ENCODE data around the gene USP17L25. TPM values are rescaled to one million over a fixed set of nuclear protein-coding genes. Genes with fewer than 3 reads are reported as not detected.
"Not testable (repeated sequence)": the region's sequence is repeated elsewhere in the genome, so short reads cannot be mapped to it uniquely, and the experiment has no call there.

USP17L25 gene, protein sequence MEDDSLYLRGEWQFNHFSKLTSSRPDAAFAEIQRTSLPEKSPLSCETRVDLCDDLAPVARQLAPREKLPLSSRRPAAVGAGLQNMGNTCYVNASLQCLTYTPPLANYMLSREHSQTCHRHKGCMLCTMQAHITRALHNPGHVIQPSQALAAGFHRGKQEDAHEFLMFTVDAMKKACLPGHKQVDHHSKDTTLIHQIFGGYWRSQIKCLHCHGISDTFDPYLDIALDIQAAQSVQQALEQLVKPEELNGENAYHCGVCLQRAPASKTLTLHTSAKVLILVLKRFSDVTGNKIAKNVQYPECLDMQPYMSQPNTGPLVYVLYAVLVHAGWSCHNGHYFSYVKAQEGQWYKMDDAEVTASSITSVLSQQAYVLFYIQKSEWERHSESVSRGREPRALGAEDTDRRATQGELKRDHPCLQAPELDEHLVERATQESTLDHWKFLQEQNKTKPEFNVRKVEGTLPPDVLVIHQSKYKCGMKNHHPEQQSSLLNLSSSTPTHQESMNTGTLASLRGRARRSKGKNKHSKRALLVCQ
- not detected for total RNA-seq
- not detected for polyA plus RNA-seq (2013, experiment 1 of 2)
- not detected for polyA plus RNA-seq (2013, experiment 2 of 2)
- long read RNA-seq, experiment 1: 0 reads
- long read RNA-seq, experiment 2: 0 reads
- long read RNA-seq, experiment 3: 0 reads
- long read RNA-seq, experiment 4: 0 reads

DNA sequence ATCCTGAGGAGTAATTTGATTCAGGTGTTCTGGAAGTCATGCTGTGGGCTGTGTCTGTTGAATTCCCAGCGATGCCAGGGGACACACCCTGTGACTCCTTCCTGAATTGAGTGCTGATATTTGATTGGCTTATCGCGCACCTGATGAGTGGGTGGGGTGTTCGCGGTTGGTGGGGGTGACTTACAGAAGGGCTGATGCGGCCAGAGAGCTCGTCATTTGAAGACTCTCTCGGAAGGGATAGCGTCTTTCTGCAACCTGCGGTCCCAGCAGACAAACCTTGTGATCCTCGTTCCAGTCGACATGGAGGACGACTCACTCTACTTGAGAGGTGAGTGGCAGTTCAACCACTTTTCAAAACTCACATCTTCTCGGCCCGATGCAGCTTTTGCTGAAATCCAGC, at the start of gene USP17L25:
USP17L25 (plus strand) TSS at position 301 of the 400 bp plus-strand sequence; CDS start at position 301, 0 bp downstream.
- not testable (repeated sequence) for H3K36me3 Mint-ChIP-seq (ENCODE audit: low read depth); H3K27ac ChIP-seq (ENCODE audit: low read depth, low read length); H3K9me3 ChIP-seq (ENCODE audit: control insufficient read depth, low read length); H3K4me1 ChIP-seq (ENCODE audit: control insufficient read depth, insufficient read depth, low read length); H3K4me1 Mint-ChIP-seq; H3K4me3 Mint-ChIP-seq; H3K9me3 Mint-ChIP-seq; DNase-seq; H3K9ac ChIP-seq (ENCODE audit: extremely low read depth, low read length, poor library complexity, severe bottlenecking); H3K27me3 ChIP-seq (ENCODE audit: control insufficient read depth, insufficient read depth, low read length, poor library complexity, severe bottlenecking); H3K27ac Mint-ChIP-seq; H3K4me3 ChIP-seq (ENCODE audit: low read length); H3K27me3 Mint-ChIP-seq (ENCODE audit: insufficient read depth); H3K36me3 ChIP-seq (ENCODE audit: control insufficient read depth, insufficient read depth, low read length)
- no CpG with 5 or more reads among the region's 15 CpGs for WGBS, 2 experiments (ENCODE audit: insufficient coverage in 1 of 2, insufficient read length in 1 of 2)

DNA sequence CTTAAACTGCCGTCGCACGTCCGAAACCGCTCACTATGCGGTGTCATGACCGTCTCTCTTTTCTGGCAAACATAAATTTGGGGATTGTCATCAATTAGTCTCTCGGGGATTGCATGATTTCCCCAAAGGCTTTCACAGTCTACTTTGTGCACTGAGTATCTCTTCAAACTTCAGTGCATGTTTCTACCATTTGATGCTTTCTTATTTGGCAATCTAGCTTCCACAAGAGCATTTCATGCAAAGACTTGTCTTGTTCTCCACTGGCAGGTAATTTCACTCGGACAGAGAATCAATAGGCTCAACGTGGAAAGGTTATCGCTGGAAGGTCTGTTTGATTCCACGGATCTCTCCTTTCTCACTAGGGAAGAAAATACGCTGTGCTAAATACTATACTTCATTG, 5.5 kb upstream of the USP17L25 start:
- H3K4me1 Mint-ChIP-seq; DNase-seq; H3K9me3 Mint-ChIP-seq; H3K4me1 ChIP-seq (ENCODE audit: control insufficient read depth, insufficient read depth, low read length); H3K27me3 Mint-ChIP-seq (ENCODE audit: insufficient read depth); H3K4me3 ChIP-seq (ENCODE audit: low read length); H3K36me3 Mint-ChIP-seq (ENCODE audit: low read depth); H3K27ac ChIP-seq (ENCODE audit: low read depth, low read length); H3K9ac ChIP-seq (ENCODE audit: extremely low read depth, low read length, poor library complexity, severe bottlenecking); H3K36me3 ChIP-seq (ENCODE audit: control insufficient read depth, insufficient read depth, low read length); H3K27ac Mint-ChIP-seq; H3K27me3 ChIP-seq (ENCODE audit: control insufficient read depth, insufficient read depth, low read length, poor library complexity, severe bottlenecking); H3K4me3 Mint-ChIP-seq; H3K9me3 ChIP-seq (ENCODE audit: control insufficient read depth, low read length): not testable (repeated sequence)
- WGBS, 2 experiments (ENCODE audit: insufficient coverage in 1 of 2, insufficient read length in 1 of 2): 44% methylated on average over 3 of the region's 13 CpGs; no CpG with 5 or more reads in 1 of the 2 experiments

DNA sequence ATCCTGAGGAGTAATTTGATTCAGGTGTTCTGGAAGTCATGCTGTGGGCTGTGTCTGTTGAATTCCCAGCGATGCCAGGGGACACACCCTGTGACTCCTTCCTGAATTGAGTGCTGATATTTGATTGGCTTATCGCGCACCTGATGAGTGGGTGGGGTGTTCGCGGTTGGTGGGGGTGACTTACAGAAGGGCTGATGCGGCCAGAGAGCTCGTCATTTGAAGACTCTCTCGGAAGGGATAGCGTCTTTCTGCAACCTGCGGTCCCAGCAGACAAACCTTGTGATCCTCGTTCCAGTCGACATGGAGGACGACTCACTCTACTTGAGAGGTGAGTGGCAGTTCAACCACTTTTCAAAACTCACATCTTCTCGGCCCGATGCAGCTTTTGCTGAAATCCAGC, 4.8 kb upstream of the USP17L25 start, which contains the start of gene USP17L24:
USP17L24 (plus strand) TSS at position 301 of the 400 bp plus-strand sequence; CDS start at position 301, 0 bp downstream.
- H3K27ac ChIP-seq (ENCODE audit: low read depth, low read length); H3K36me3 Mint-ChIP-seq (ENCODE audit: low read depth); DNase-seq; H3K27me3 Mint-ChIP-seq (ENCODE audit: insufficient read depth); H3K9me3 Mint-ChIP-seq; H3K4me3 ChIP-seq (ENCODE audit: low read length); H3K27ac Mint-ChIP-seq; H3K4me3 Mint-ChIP-seq; H3K27me3 ChIP-seq (ENCODE audit: control insufficient read depth, insufficient read depth, low read length, poor library complexity, severe bottlenecking); H3K9ac ChIP-seq (ENCODE audit: extremely low read depth, low read length, poor library complexity, severe bottlenecking); H3K36me3 ChIP-seq (ENCODE audit: control insufficient read depth, insufficient read depth, low read length); H3K9me3 ChIP-seq (ENCODE audit: control insufficient read depth, low read length); H3K4me1 Mint-ChIP-seq; H3K4me1 ChIP-seq (ENCODE audit: control insufficient read depth, insufficient read depth, low read length): not testable (repeated sequence)
- no CpG with 5 or more reads among the region's 15 CpGs for WGBS, 2 experiments (ENCODE audit: insufficient coverage in 1 of 2, insufficient read length in 1 of 2)

DNA sequence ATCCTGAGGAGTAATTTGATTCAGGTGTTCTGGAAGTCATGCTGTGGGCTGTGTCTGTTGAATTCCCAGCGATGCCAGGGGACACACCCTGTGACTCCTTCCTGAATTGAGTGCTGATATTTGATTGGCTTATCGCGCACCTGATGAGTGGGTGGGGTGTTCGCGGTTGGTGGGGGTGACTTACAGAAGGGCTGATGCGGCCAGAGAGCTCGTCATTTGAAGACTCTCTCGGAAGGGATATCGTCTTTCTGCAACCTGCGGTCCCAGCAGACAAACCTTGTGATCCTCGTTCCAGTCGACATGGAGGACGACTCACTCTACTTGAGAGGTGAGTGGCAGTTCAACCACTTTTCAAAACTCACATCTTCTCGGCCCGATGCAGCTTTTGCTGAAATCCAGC, 4.6 kb downstream of the USP17L25 start, which contains the start of gene USP17L26:
USP17L26 (plus strand) TSS at position 301 of the 400 bp plus-strand sequence; CDS start at position 301, 0 bp downstream.
- not testable (repeated sequence) for H3K27ac ChIP-seq (ENCODE audit: low read depth, low read length); H3K4me1 ChIP-seq (ENCODE audit: control insufficient read depth, insufficient read depth, low read length); H3K36me3 ChIP-seq (ENCODE audit: control insufficient read depth, insufficient read depth, low read length); H3K4me1 Mint-ChIP-seq; H3K36me3 Mint-ChIP-seq (ENCODE audit: low read depth); H3K9ac ChIP-seq (ENCODE audit: extremely low read depth, low read length, poor library complexity, severe bottlenecking); H3K4me3 ChIP-seq (ENCODE audit: low read length); H3K9me3 ChIP-seq (ENCODE audit: control insufficient read depth, low read length); H3K27me3 ChIP-seq (ENCODE audit: control insufficient read depth, insufficient read depth, low read length, poor library complexity, severe bottlenecking); H3K9me3 Mint-ChIP-seq; DNase-seq; H3K27ac Mint-ChIP-seq; H3K27me3 Mint-ChIP-seq (ENCODE audit: insufficient read depth); H3K4me3 Mint-ChIP-seq
- no CpG with 5 or more reads among the region's 15 CpGs for WGBS, 2 experiments (ENCODE audit: insufficient coverage in 1 of 2, insufficient read length in 1 of 2)

DNA sequence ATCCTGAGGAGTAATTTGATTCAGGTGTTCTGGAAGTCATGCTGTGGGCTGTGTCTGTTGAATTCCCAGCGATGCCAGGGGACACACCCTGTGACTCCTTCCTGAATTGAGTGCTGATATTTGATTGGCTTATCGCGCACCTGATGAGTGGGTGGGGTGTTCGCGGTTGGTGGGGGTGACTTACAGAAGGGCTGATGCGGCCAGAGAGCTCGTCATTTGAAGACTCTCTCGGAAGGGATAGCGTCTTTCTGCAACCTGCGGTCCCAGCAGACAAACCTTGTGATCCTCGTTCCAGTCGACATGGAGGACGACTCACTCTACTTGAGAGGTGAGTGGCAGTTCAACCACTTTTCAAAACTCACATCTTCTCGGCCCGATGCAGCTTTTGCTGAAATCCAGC, 9.4 kb downstream of the USP17L25 start, which contains the start of gene USP17L5:
USP17L5 (plus strand) TSS at position 301 of the 400 bp plus-strand sequence; CDS start at position 301, 0 bp downstream.
- H3K27me3 Mint-ChIP-seq (ENCODE audit: insufficient read depth); H3K9me3 Mint-ChIP-seq; DNase-seq; H3K4me1 Mint-ChIP-seq; H3K27ac Mint-ChIP-seq; H3K4me1 ChIP-seq (ENCODE audit: control insufficient read depth, insufficient read depth, low read length); H3K27me3 ChIP-seq (ENCODE audit: control insufficient read depth, insufficient read depth, low read length, poor library complexity, severe bottlenecking); H3K27ac ChIP-seq (ENCODE audit: low read depth, low read length); H3K4me3 ChIP-seq (ENCODE audit: low read length); H3K4me3 Mint-ChIP-seq; H3K36me3 ChIP-seq (ENCODE audit: control insufficient read depth, insufficient read depth, low read length); H3K36me3 Mint-ChIP-seq (ENCODE audit: low read depth); H3K9me3 ChIP-seq (ENCODE audit: control insufficient read depth, low read length); H3K9ac ChIP-seq (ENCODE audit: extremely low read depth, low read length, poor library complexity, severe bottlenecking): not testable (repeated sequence)
- WGBS, 2 experiments (ENCODE audit: insufficient coverage in 1 of 2, insufficient read length in 1 of 2): no CpG with 5 or more reads among the region's 15 CpGs

DNA sequence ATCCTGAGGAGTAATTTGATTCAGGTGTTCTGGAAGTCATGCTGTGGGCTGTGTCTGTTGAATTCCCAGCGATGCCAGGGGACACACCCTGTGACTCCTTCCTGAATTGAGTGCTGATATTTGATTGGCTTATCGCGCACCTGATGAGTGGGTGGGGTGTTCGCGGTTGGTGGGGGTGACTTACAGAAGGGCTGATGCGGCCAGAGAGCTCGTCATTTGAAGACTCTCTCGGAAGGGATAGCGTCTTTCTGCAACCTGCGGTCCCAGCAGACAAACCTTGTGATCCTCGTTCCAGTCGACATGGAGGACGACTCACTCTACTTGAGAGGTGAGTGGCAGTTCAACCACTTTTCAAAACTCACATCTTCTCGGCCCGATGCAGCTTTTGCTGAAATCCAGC, 14.1 kb downstream of the USP17L25 start, which contains the start of gene USP17L27:
USP17L27 (plus strand) TSS at position 301 of the 400 bp plus-strand sequence; CDS start at position 301, 0 bp downstream.
- not testable (repeated sequence) for H3K27me3 Mint-ChIP-seq (ENCODE audit: insufficient read depth); H3K27ac ChIP-seq (ENCODE audit: low read depth, low read length); H3K27me3 ChIP-seq (ENCODE audit: control insufficient read depth, insufficient read depth, low read length, poor library complexity, severe bottlenecking); H3K4me3 Mint-ChIP-seq; H3K4me3 ChIP-seq (ENCODE audit: low read length); H3K36me3 ChIP-seq (ENCODE audit: control insufficient read depth, insufficient read depth, low read length); H3K4me1 ChIP-seq (ENCODE audit: control insufficient read depth, insufficient read depth, low read length); H3K36me3 Mint-ChIP-seq (ENCODE audit: low read depth); H3K9ac ChIP-seq (ENCODE audit: extremely low read depth, low read length, poor library complexity, severe bottlenecking); H3K9me3 ChIP-seq (ENCODE audit: control insufficient read depth, low read length); H3K27ac Mint-ChIP-seq; DNase-seq; H3K4me1 Mint-ChIP-seq; H3K9me3 Mint-ChIP-seq
- WGBS, 2 experiments (ENCODE audit: insufficient coverage in 1 of 2, insufficient read length in 1 of 2): no CpG with 5 or more reads among the region's 15 CpGs

Measured in endodermal cell (in vitro differentiated cells).